GM23338 (cell line): ENCODE results near the gene TCEAL6.
"Not testable (repeated sequence)": the region's sequence is repeated elsewhere in the genome, so short reads cannot be mapped to it uniquely, and the experiment has no call there.

Experiments used
- CREB1 ChIP-seq: fragments of 250-450 bp; sonication (Bioruptor Pico); IDR thresholded peaks from 2 replicates; pipeline ENCODE4 v1.5.0; 2020; ENCODE audit warnings: low read depth, mild to moderate bottlenecking, moderate library complexity
- EZH2phosphoT487 ChIP-seq: fragments of 200-600 bp; sonication (generic); IDR thresholded peaks from one replicate; pipeline ENCODE4 v1.8.1; 2018; ENCODE audit warnings: antibody characterized with exemption; ENCODE audit not compliant: unreplicated experiment
- TF ChIP-seq, protein P1 (sequence below), 2 experiments: fragments of 200-600 bp in 1 of 2; sonication (generic) in 1 of 2; conservative IDR thresholded peaks; 2 replicates each; pipeline versions ENCODE4 v1.5.1 to v1.6.1; 2016 to 2017; ENCODE audit warnings: antibody characterized with exemption in 2 of 2, low read depth in 2 of 2, mild to moderate bottlenecking in 2 of 2, moderate library complexity in 1 of 2
- TF ChIP-seq, protein P2 (sequence below): IDR thresholded peaks from one replicate; pipeline ENCODE4 v1.6.1; 2018; ENCODE audit warnings: antibody characterized with exemption; ENCODE audit not compliant: unreplicated experiment

DNA sequence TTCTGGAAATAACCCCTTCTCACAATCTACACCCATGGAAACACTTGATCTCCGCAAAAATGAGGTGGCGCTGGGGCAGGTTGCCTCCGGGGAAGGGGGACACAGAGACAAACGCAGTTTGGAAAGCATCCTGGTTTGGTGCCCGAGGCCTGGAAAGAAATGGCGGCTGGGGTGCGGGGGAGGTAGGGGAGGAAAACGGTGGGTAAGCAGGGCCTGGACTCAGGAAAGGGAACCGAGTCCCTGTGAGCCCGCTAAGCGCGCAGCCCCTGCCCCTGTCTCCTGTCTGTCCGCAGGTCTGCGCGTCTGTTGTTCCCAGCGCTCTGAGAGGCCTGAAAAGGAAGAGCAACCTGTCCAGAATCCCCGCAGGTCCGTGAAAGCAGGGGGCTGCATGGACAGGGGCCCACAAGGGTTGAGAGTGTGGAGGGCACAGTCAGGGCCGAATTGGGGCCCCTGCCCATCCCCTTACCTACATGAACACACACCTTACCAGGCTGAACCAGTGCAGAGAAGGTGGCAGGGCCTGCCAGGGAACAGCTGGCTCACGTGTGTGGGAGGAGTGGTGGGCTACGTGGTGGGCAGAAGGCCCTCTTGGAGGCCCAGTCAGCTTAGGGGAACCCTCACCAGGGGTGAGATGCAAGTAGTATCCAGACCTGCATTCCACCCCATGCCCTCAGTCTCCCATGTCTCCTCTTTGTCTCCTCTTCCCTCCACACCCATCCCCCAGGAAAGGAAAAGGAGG lies 16.0 kb downstream of the TCEAL6 start:
- TF ChIP-seq, protein P1, sequence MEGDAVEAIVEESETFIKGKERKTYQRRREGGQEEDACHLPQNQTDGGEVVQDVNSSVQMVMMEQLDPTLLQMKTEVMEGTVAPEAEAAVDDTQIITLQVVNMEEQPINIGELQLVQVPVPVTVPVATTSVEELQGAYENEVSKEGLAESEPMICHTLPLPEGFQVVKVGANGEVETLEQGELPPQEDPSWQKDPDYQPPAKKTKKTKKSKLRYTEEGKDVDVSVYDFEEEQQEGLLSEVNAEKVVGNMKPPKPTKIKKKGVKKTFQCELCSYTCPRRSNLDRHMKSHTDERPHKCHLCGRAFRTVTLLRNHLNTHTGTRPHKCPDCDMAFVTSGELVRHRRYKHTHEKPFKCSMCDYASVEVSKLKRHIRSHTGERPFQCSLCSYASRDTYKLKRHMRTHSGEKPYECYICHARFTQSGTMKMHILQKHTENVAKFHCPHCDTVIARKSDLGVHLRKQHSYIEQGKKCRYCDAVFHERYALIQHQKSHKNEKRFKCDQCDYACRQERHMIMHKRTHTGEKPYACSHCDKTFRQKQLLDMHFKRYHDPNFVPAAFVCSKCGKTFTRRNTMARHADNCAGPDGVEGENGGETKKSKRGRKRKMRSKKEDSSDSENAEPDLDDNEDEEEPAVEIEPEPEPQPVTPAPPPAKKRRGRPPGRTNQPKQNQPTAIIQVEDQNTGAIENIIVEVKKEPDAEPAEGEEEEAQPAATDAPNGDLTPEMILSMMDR (conservative IDR thresholded peaks at IDR 0.05; ENCODE audit: low read depth in 2 of 2): not testable (repeated sequence)
- TF ChIP-seq, protein P2, sequence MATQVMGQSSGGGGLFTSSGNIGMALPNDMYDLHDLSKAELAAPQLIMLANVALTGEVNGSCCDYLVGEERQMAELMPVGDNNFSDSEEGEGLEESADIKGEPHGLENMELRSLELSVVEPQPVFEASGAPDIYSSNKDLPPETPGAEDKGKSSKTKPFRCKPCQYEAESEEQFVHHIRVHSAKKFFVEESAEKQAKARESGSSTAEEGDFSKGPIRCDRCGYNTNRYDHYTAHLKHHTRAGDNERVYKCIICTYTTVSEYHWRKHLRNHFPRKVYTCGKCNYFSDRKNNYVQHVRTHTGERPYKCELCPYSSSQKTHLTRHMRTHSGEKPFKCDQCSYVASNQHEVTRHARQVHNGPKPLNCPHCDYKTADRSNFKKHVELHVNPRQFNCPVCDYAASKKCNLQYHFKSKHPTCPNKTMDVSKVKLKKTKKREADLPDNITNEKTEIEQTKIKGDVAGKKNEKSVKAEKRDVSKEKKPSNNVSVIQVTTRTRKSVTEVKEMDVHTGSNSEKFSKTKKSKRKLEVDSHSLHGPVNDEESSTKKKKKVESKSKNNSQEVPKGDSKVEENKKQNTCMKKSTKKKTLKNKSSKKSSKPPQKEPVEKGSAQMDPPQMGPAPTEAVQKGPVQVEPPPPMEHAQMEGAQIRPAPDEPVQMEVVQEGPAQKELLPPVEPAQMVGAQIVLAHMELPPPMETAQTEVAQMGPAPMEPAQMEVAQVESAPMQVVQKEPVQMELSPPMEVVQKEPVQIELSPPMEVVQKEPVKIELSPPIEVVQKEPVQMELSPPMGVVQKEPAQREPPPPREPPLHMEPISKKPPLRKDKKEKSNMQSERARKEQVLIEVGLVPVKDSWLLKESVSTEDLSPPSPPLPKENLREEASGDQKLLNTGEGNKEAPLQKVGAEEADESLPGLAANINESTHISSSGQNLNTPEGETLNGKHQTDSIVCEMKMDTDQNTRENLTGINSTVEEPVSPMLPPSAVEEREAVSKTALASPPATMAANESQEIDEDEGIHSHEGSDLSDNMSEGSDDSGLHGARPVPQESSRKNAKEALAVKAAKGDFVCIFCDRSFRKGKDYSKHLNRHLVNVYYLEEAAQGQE: not testable (repeated sequence)
- TF ChIP-seq EZH2phosphoT487; CREB1 (CRISPR knock-in tag): not testable (repeated sequence)
